Ishikawa (cell line): ENCODE measurements around the gene XRCC5.

Experiments
- CEBPB ChIP-seq: IDR thresholded peaks from 2 replicates; pipeline ENCODE4 v1.6.1; 2012
- CREB1 ChIP-seq: IDR thresholded peaks from 2 replicates; pipeline ENCODE4 v1.6.1; 2012; ENCODE audit warnings: low read depth
- MAX ChIP-seq: IDR thresholded peaks from 2 replicates; pipeline ENCODE4 v1.6.1; 2012
- NFIC ChIP-seq: IDR thresholded peaks from 2 replicates; pipeline ENCODE4 v1.6.1; 2012
- RAD21 ChIP-seq: IDR thresholded peaks from 2 replicates; pipeline ENCODE4 v1.6.1; 2012; ENCODE audit warnings: low read depth
- TAF1 ChIP-seq: IDR thresholded peaks from 2 replicates; pipeline ENCODE4 v1.6.1; 2012; ENCODE audit warnings: low read depth, mild to moderate bottlenecking
- TCF12 ChIP-seq: IDR thresholded peaks from 2 replicates; pipeline ENCODE4 v1.6.1; 2012; ENCODE audit warnings: low read depth
- TEAD4 ChIP-seq: IDR thresholded peaks from 2 replicates; pipeline ENCODE4 v1.6.1; 2012
- YY1 ChIP-seq: IDR thresholded peaks from 2 replicates; pipeline ENCODE4 v1.6.1; 2012; ENCODE audit warnings: low read depth
- ZBTB7A ChIP-seq: IDR thresholded peaks from 2 replicates; pipeline ENCODE4 v1.6.1; 2012; ENCODE audit warnings: low read depth
- TF ChIP-seq, protein P1 (sequence below): IDR thresholded peaks from 2 replicates; pipeline ENCODE4 v1.6.1; 2012; ENCODE audit warnings: low read depth, mild to moderate bottlenecking
- TF ChIP-seq, protein P2 (sequence below): IDR thresholded peaks from 2 replicates; pipeline ENCODE4 v1.6.1; 2012

DNA sequence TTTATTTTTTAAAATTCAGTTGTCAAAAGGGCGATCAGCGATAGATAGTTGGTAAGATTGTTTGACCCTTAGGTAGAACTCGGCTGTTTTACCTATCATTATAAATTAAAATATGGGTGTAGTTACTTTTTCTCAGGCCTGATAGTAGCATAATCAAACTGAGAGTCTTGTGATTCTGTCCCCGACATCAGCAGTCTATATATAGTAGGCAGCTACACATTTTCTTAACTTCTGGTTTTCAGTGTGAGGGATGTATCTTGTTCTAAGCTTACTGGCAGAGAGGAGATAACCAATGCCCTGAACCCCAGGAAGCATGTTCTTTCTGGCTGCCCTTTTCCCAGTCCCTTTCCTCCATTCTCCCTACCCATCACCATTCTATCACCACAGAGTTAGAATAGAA, 56.6 kb downstream of the XRCC5 start:
- TF ChIP-seq, protein P1, sequence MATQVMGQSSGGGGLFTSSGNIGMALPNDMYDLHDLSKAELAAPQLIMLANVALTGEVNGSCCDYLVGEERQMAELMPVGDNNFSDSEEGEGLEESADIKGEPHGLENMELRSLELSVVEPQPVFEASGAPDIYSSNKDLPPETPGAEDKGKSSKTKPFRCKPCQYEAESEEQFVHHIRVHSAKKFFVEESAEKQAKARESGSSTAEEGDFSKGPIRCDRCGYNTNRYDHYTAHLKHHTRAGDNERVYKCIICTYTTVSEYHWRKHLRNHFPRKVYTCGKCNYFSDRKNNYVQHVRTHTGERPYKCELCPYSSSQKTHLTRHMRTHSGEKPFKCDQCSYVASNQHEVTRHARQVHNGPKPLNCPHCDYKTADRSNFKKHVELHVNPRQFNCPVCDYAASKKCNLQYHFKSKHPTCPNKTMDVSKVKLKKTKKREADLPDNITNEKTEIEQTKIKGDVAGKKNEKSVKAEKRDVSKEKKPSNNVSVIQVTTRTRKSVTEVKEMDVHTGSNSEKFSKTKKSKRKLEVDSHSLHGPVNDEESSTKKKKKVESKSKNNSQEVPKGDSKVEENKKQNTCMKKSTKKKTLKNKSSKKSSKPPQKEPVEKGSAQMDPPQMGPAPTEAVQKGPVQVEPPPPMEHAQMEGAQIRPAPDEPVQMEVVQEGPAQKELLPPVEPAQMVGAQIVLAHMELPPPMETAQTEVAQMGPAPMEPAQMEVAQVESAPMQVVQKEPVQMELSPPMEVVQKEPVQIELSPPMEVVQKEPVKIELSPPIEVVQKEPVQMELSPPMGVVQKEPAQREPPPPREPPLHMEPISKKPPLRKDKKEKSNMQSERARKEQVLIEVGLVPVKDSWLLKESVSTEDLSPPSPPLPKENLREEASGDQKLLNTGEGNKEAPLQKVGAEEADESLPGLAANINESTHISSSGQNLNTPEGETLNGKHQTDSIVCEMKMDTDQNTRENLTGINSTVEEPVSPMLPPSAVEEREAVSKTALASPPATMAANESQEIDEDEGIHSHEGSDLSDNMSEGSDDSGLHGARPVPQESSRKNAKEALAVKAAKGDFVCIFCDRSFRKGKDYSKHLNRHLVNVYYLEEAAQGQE = no peak
- TF ChIP-seq TCF12 (no peak), ZBTB7A (no peak), MAX (no peak), RAD21 (no peak), NFIC (no peak), TEAD4 (no peak), TAF1 (no peak), CEBPB (no peak), YY1 (no peak), CREB1 (no peak)
- TF ChIP-seq, protein P2, sequence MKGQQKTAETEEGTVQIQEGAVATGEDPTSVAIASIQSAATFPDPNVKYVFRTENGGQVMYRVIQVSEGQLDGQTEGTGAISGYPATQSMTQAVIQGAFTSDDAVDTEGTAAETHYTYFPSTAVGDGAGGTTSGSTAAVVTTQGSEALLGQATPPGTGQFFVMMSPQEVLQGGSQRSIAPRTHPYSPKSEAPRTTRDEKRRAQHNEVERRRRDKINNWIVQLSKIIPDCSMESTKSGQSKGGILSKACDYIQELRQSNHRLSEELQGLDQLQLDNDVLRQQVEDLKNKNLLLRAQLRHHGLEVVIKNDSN = no peak
